ENCODE measurements around the gene GLIPR1L2. TPM values are rescaled to one million over a fixed set of nuclear protein-coding genes. Genes with fewer than 3 reads are reported as not detected.
A peak's percentile ranks its signal among the peaks of the same experiment; 100 is the strongest.

The GLIPR1L2 gene
- total RNA-seq, 2 experiments from 2014 or later: 0.44 to 0.56 TPM

DNA sequence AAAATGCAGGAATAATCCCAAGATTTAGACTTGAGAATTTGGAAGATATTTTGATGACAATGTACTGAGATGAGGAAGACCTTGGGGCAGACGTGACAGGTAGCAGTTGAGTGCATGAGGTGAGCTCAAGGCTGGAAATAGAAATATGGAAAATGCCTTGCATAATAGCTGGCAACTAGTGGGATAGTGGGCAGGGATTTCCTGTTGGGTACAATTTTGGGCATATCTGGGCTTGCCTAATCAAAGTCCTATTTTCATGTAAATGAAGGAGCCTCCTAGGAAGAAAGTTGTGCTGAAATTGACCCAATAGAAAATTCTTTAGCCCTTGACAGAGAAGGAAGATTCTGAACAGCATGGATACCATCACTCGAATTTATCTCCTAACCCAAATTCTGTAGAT is 83.2 kb downstream of the GLIPR1L2 start:
- POLR2A ChIA-PET: no interaction called here
- H3K27ac Mint-ChIP-seq: no peak overlapping the region

DNA sequence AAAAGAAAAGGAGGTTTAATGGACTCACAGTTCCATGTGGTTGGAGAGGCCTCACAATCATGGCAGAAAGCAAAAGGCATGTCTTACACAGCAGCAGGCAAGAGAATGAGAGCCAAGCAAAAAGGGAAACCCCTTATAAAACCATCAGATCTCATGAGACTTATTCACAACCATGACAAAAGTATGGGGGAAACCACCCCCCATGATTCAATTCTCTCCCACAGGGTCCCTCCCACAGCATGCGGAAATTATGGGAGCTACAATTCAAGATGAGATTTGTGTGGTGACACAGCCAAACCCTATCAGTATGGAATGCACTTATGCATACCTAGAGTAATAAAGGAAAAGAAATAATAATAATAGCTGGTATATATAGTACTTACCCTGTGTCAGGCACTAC is 85.2 kb downstream of the GLIPR1L2 start:
- Histone ChIP-seq H3K36me3 (ENCODE audit: insufficient read depth, low read length) (no peaks in the 10 kb centered on the region), H3K9me3 (ENCODE audit: control insufficient read depth in 1 of 2, insufficient read depth in 1 of 2, low read length in 2 of 2) (no peaks in the 10 kb centered on the region), H3K4me1 (ENCODE audit: insufficient read depth, low read length) (peaks cover 20% of the 10 kb centered on the region), H3K27me3 (ENCODE audit: control insufficient read depth in 1 of 2, insufficient read depth in 2 of 2, low read length in 2 of 2) (no peaks in the 10 kb centered on the region), H3K27ac (ENCODE audit: low read depth in 1 of 2, low read length in 2 of 2) (no peak overlapping the region), H3K4me3 (ENCODE audit: low read length) (no peak overlapping the region)
- ATAC-seq (ENCODE audit: poor library complexity) (no peak), DNase-seq (peak in 2 of 14 experiments; percentile 19 to 33)
- Mint-ChIP-seq H3K36me3 (ENCODE audit: low read depth) (peaks cover 11% of the 10 kb centered on the region), H3K4me3 (no peak overlapping the region), H3K4me1 (ENCODE audit: low read depth) (peaks cover 41% of the 10 kb centered on the region), H3K27ac (peak overlapping the region; percentile 12), H3K9me3 (no peaks in the 10 kb centered on the region), H3K27me3 (no peaks in the 10 kb centered on the region)
- intact Hi-C loops (cut with DNase I, micrococcal nuclease): no loop called here
- TF ChIP-seq, protein P1, sequence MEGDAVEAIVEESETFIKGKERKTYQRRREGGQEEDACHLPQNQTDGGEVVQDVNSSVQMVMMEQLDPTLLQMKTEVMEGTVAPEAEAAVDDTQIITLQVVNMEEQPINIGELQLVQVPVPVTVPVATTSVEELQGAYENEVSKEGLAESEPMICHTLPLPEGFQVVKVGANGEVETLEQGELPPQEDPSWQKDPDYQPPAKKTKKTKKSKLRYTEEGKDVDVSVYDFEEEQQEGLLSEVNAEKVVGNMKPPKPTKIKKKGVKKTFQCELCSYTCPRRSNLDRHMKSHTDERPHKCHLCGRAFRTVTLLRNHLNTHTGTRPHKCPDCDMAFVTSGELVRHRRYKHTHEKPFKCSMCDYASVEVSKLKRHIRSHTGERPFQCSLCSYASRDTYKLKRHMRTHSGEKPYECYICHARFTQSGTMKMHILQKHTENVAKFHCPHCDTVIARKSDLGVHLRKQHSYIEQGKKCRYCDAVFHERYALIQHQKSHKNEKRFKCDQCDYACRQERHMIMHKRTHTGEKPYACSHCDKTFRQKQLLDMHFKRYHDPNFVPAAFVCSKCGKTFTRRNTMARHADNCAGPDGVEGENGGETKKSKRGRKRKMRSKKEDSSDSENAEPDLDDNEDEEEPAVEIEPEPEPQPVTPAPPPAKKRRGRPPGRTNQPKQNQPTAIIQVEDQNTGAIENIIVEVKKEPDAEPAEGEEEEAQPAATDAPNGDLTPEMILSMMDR (IDR thresholded peaks at IDR 0.05): no peak
- CTCF ChIA-PET: interaction anchor here (0.7 to 3.5 kb wide), 4 partner anchors 9 to 85 kb away, joined by 4 to 10 read pairs (median 4); partner anchors contain the start of gene GLIPR1L2
- POLR2A ChIA-PET: no interaction called here

More for the DNA sequence above, 83.2 kb downstream of the GLIPR1L2 start:
- H3K36me3 ChIP-seq (ENCODE audit: insufficient read depth, low read length): no peaks in the 10 kb centered on the region
- H3K36me3 Mint-ChIP-seq (ENCODE audit: low read depth): no peaks in the 10 kb centered on the region
- peaks cover 11% of the 10 kb centered on the region for H3K4me1 ChIP-seq (ENCODE audit: insufficient read depth, low read length)
- TF ChIP-seq, protein P1 (IDR thresholded peaks at IDR 0.05): no peak
- H3K9me3 ChIP-seq (ENCODE audit: control insufficient read depth in 1 of 2, insufficient read depth in 1 of 2, low read length in 2 of 2): no peaks in the 10 kb centered on the region
- DNase-seq: no peak
- H3K27ac ChIP-seq (ENCODE audit: low read depth in 1 of 2, low read length in 2 of 2): no peak overlapping the region
- H3K4me3 ChIP-seq (ENCODE audit: low read length): no peak overlapping the region
- no peaks in the 10 kb centered on the region for H3K27me3 ChIP-seq (ENCODE audit: control insufficient read depth in 1 of 2, insufficient read depth in 2 of 2, low read length in 2 of 2)
- no peak for ATAC-seq (ENCODE audit: poor library complexity)
- H3K9me3 Mint-ChIP-seq: no peaks in the 10 kb centered on the region
- CTCF ChIA-PET: interaction anchor here (3.5 kb wide), 1 partner anchor 83 kb away, joined by 10 read pairs; the partner anchor contains the start of gene GLIPR1L2
- H3K4me1 Mint-ChIP-seq (ENCODE audit: low read depth): peaks cover 22% of the 10 kb centered on the region
- no peaks in the 10 kb centered on the region for H3K27me3 Mint-ChIP-seq
- intact Hi-C loops (cut with DNase I, micrococcal nuclease): no loop called here
- no peak overlapping the region for H3K4me3 Mint-ChIP-seq

DNA sequence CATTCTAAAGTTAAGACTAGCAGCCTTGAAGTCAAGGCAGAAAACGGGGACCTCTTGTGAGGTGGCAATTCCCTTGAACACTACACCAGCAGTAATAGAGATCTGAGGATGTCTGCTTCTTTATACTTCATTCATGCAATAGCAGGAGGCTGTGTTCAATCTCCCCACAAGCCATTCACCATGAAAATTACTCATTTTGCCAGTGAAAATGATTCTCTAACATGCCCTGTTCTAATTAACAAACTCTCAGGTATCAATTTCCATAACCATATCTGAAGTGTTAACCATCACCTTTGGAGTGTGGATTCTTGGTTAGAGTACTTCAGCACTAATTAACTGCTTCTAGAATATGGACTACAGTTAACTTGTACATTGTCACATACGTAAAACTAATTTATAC is 86.2 kb downstream of the GLIPR1L2 start:
- intact Hi-C loops (cut with DNase I, micrococcal nuclease): no loop called here
- no peaks in the 10 kb centered on the region for H3K36me3 ChIP-seq (ENCODE audit: insufficient read depth, low read length)
- H3K9me3 ChIP-seq (ENCODE audit: control insufficient read depth in 1 of 2, insufficient read depth in 1 of 2, low read length in 2 of 2): no peaks in the 10 kb centered on the region
- H3K27me3 Mint-ChIP-seq: no peaks in the 10 kb centered on the region
- H3K36me3 Mint-ChIP-seq (ENCODE audit: low read depth): peaks cover 20% of the 10 kb centered on the region
- ATAC-seq (ENCODE audit: poor library complexity) (no peak), DNase-seq (no peak)
- peak overlapping the region; percentile 40 for H3K27ac Mint-ChIP-seq
- POLR2A ChIA-PET: interaction anchor here (2.1 kb wide), 1 partner anchor 34 kb away, joined by 12 read pairs; the partner anchor contains the start of gene KRR1
- no peak overlapping the region for H3K27ac ChIP-seq (ENCODE audit: low read depth in 1 of 2, low read length in 2 of 2)
- H3K4me3 Mint-ChIP-seq: no peak overlapping the region
- no peaks in the 10 kb centered on the region for H3K9me3 Mint-ChIP-seq
- TF ChIP-seq, protein P1 (IDR thresholded peaks at IDR 0.05): no peak
- no peaks in the 10 kb centered on the region for H3K27me3 ChIP-seq (ENCODE audit: control insufficient read depth in 1 of 2, insufficient read depth in 2 of 2, low read length in 2 of 2)
- CTCF ChIA-PET: interaction anchor here (1.2 to 1.4 kb wide), 2 partner anchors 8 to 554 kb away, joined by 3 to 4 read pairs; partner anchors contain the start of gene PHLDA1
- H3K4me3 ChIP-seq (ENCODE audit: low read length): no peak overlapping the region
- peaks cover 24% of the 10 kb centered on the region for H3K4me1 ChIP-seq (ENCODE audit: insufficient read depth, low read length)
- H3K4me1 Mint-ChIP-seq (ENCODE audit: low read depth): peaks cover 52% of the 10 kb centered on the region
